OCI-M1 (cell line): ENCODE data around the gene STKLD1.
A peak's percentile ranks its signal among the peaks of the same experiment; 100 is the strongest.
"Not testable (repeated sequence)": the region's sequence is repeated elsewhere in the genome, so short reads cannot be mapped to it uniquely, and the experiment has no call there.

ENCODE experiments used
- DNase-seq: peaks from one replicate; lab custom pipeline; 2025; lab: John Stamatoyannopoulos, UW

The STKLD1 gene

DNA sequence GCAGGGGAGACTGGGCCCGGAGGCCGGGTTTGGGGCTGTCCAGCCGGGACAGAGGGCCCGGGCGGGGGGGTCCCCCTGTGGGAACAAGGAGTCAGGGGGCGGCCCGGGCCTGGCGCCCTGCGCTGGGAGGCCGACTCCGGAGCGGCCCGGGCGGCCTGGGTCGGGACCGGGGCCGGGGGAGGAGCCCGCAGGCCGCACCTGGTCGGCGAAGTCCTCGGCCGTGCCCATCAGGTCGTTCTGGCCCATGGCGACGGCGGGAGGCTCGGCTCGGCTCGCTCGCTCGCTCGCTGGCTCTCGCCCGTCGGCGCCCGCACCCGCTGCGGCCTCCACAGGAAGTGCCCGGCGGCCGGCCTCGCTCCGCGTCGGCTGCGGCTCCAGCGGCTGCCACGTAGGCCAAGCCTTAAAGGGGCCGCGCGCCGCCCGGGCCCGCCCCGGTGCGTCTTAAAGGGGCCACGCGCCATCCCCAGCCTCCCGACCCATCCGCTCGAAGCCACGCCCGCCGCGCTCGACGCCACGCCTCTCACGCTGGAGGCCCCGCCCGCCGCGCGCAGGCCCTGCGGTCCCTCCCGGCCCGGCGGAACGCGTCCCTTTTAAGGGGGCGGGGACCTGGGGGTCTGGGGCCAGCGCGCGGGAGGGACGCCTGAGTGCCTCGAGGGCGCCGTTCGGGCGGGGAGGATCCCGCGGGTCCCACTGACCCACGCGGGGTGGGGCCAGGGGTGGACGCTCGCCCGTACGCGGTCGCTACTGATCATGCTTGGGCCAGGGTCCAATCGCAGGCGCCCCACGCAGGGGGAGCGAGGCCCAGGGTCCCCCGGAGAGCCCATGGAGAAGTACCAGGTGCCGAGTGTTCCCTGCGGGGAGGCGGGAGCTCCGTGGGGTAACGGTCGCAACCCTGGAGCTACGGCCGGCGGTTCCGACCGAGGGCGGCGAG lies at the start of gene STKLD1, which contains the start of gene SURF4:
STKLD1 (plus strand) TSS at position 643 of the 931 bp plus-strand sequence; CDS start at position 751, 108 bp downstream.
SURF4 (minus strand) TSS at position 337 of the 931 bp plus-strand sequence; CDS start at position 246, 91 bp downstream.
- DNase-seq, result peak; percentile 97

- not testable (repeated sequence) for DNase-seq
Observed at GRCh38 chr9:133327021-133327420, 49.1 kb upstream of the STKLD1 start.

DNA sequence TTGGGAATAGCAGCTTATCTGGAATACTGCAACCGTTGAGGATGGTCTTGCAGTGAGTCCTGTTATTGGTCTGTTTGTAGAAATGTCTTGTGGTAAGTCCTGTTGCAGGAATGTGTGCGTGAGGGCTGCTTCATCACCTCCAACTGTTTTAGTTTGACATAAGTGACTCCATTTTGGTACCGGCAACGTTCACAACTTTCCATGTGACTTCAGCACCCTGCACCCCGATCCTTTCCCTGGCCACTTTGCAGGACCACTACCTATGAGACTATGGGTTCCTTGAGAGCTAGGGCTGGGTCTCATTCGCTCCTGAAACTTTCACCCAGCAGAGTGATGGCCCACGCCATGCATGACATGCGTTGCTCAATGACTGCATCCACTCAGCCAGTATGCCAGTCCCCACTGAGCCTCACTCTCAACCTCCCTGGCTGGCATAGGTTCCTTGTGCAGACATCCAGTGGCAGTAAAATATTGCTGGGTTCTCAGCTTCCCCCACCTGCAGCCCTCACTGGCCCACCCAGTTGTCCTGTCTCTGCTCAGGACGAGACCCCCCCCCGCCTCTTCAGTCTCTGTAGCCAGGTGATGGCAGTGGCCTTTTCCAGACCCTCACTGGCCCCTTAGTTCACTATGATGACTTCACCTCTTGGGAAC lies 48.2 kb upstream of the STKLD1 start:
- DNase-seq, result no peak

GRCh38 chr9:133329306-133330156 lies 46.6 kb upstream of the STKLD1 start:
- peak; percentile 49 for DNase-seq

DNA sequence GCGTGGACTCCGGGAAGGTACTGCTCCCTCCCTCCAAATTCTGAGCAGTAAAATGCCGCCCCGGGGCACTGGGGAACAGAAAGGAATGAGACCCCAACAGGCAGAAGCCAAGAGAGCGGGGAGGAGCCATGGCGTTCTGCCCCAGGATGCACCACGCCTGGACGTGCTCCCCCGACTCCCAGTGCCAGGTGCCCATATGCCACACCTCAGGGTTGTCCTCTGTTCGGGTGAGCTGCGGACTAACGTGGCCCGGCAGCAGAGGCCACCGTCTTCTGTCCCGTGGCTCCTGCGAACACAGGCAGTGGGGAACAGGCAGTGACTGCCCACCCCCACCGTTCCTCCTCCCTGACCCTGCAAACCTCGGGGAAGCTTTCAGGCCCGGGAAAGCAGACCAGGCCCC lies 44.9 kb upstream of the STKLD1 start:
- no peak for DNase-seq

DNA sequence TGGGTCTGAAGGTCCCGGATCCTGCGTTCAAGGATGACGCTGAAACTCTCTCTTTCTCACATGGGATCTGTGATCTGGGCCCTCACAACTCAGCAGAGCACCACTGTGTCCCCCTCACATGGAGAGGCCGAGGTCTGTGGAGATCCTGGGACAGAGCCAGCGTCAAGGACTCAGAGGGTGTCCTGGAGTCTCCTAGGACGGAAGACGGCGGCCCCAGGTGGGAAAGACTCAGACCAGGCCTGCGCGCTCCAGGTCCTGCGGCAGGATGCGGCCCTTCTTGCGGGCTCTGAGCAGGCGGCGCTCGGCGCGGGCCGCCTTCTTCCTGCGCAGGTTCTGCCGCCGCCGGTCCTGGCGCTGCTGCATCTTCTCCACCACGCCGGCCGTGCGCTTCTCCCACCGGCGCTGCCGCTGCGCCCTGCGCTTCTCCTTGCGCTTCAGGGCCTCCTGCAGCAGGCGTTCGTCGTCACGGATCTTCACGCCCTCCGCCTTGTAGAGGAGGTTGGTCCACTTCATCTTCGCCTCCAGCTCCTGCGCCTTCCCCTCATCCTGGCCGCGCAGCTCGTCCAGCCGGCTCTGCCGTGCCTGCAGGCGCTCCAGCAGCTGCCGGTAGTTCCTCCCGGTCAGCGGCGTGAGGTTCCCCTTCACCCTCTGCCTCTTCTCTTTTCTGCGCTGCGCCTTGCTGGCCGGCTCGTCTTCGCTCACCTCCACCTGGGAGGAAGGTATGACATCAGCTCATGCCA lies 44.4 kb upstream of the STKLD1 start:
- no peak for DNase-seq

DNA sequence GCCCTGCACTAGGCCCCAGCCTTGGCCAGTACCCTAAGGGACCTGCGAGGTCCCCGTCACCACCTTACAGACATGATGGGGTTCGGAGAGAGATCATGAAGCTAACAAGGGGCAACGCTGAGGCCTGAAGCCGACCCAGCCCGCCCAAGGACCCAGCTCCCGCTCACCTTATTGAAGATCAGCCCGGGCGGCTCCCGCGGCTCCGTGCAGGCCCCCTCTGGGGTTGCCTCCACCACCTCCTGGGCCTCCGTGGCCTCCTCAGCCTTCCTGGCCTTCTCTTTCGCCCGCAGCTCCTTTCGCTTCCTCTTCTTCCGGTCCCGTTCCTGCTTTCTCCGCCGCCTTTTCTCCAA lies 43.8 kb upstream of the STKLD1 start:
- no peak for DNase-seq

GRCh38 chr9:133333011-133333410 lies 43.2 kb upstream of the STKLD1 start:
- no peak for DNase-seq

GRCh38 chr9:133333566-133333965 lies 42.6 kb upstream of the STKLD1 start:
- DNase-seq, result no peak

DNA sequence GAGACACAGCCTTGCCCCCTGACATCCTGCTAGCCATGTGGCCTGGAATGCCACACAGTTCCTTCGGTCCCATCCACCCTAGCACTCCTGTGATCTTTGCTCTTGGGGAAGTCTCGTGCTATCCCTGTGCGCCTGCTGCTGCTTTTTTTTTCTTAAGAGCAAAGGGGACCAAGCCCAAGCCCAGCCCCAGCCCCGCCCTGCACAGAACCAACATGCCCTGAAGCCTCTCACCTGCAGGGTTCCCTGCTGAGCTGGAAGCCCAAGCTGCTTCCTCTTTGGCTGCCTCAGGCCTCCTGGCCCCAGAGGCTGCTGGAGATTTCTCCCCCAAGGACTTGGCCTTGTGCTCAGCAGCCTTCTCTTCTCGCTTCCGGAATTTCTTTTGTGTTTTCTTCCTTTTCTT lies 42.0 kb upstream of the STKLD1 start:
- DNase-seq, result no peak

DNA sequence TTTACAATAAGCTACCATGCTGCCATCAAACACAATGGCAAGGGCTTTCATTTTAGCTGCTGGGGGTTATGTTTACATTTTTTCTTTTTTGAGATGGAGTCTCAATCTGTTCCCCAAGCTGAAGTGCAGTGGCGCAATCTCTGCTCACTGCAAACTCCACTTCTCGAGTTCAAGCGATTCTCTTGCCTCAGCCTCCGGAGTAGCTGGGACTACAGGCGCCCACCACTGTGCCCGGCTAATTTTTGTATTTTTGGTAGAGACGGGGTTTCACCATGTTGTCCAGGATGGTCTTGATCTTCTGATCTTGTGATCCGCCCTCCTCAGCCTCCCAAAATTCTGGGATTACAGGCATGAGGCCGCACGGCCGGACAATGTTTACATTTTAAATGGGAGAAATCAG lies 41.3 kb upstream of the STKLD1 start:
- not testable (repeated sequence) for DNase-seq

DNA sequence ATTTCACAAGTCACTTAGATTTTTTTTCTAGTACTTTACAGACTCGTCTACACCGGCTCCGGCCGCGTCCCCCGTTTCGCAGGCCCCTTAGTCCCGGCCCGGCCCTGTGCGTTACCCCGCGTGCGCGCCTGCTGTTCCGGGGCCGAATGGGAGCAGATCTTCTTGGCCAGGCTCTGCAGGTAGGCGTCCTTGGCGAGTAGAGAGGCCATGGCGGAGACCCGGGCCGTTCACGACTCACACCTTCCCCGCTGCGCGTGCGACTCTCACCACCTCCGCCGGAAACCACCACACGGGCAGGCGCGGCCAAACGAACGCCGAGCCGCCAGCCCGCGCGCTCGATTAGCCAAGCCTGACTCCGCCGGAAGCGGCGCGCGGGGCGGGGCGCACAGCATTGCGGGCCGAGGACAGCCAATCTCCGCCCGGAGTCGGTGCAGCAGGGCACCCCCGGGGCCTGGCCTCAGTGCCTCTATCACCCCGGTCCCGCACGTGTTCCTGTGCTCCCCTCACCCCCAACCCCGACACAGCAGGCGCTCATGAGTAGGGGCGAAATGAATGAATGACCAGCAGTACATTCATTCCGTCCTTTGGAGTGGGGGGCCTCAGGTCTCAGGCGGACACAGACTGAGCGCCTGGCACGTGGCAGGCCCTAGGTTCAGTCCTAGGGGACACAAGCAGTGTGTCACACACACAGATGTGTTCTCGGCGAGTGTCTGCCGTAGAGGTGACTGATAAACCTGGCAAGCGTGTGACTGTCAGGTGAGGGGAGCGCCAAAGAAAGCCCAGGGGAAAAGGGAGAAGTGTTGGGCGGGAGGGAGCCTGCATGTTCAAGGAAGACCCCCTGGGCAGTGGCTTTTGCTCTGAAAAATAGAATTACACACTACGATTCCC lies 40.0 kb upstream of the STKLD1 start, which contains the start of gene SURF6:
SURF6 (minus strand) TSS at position 265 of the 888 bp plus-strand sequence; CDS start at position 209, 56 bp downstream.
- DNase-seq, result peak; percentile 95

GRCh38 chr9:133339641-133340040 lies 36.5 kb upstream of the STKLD1 start:
- DNase-seq, result no peak

GRCh38 chr9:133340256-133340655 lies 35.9 kb upstream of the STKLD1 start:
- DNase-seq, result no peak

- DNase-seq, result no peak
Observed at GRCh38 chr9:133340916-133341315, 35.2 kb upstream of the STKLD1 start.

GRCh38 chr9:133341369-133342068 lies 34.6 kb upstream of the STKLD1 start:
- no peak for DNase-seq

GRCh38 chr9:133342069-133342406 lies 34.1 kb upstream of the STKLD1 start:
- DNase-seq, result no peak

DNA sequence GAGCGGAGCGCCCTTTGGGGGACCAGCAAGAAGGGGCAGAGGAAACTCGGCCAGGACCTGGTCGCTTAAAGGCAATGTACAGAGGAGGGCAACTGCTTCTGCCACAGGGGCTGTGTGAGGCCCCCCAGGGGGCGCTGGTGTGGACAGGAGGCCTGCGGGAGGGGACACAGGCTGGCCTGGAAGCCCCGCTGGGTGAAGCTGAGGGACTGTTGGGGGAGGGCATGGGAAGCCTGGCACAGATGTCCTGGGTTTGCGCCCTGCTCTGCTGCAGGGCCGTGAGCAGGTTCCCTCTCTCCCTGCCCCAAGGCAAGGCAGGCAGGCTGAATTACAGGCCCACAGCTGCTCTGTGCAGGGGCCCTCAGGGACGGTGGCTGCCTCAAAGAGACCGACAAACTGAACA lies 33.6 kb upstream of the STKLD1 start:
- no peak for DNase-seq

GRCh38 chr9:133344071-133344470 lies 32.1 kb upstream of the STKLD1 start:
- no peak for DNase-seq

- no peak for DNase-seq
Observed at GRCh38 chr9:133344979-133345378, 31.2 kb upstream of the STKLD1 start.
